Lung (tissue), 12 donors: ENCODE data around the gene WWTR1. TPM values are rescaled to one million over a fixed set of nuclear protein-coding genes. Genes with fewer than 3 reads are reported as not detected.

Experiments used
- ATAC-seq: fragments of 200-7000 bp; cut with Tn5 transposase; one replicate; pipeline ENCODE4 v1.9.1; 2020; ENCODE audit warnings: moderate number of reproducible peaks; ENCODE audit not compliant: insufficient read depth, low FRiP score
- DNase-seq, 3 donors: peaks; one replicate each; pipeline ENCODE4 v3.0.0-alpha.2; 2013 to 2017
- H3K27ac ChIP-seq, 2 donors: one replicate each; pipeline ENCODE4 v1.5.1; 2013; ENCODE audit warnings: mild to moderate bottlenecking in 2 of 2, moderate library complexity in 2 of 2, control low read depth in 1 of 2, inconsistent platforms in 1 of 2, low read depth in 1 of 2, low read length in 1 of 2
- H3K27me3 ChIP-seq, 3 donors: one replicate each; pipeline ENCODE4 v1.5.1; 2013; ENCODE audit warnings: low read length in 2 of 3; ENCODE audit not compliant: control insufficient read depth in 3 of 3, insufficient read depth in 3 of 3
- H3K36me3 ChIP-seq, 4 donors: one replicate each; pipeline ENCODE4 v1.5.1; 2013; ENCODE audit warnings: low read length in 4 of 4, mild to moderate bottlenecking in 1 of 4, moderate library complexity in 1 of 4; ENCODE audit not compliant: control insufficient read depth in 4 of 4, insufficient read depth in 4 of 4
- H3K4me1 ChIP-seq, 5 donors: one replicate each; pipeline ENCODE4 v1.5.1; 2013; ENCODE audit warnings: low read length in 5 of 5, mild to moderate bottlenecking in 2 of 5, moderate library complexity in 1 of 5; ENCODE audit not compliant: control insufficient read depth in 5 of 5, insufficient read depth in 5 of 5
- H3K4me3 ChIP-seq: one replicate; pipeline ENCODE4 v1.5.1; 2013; ENCODE audit warnings: mild to moderate bottlenecking, control low read depth, moderate library complexity
- H3K9ac ChIP-seq, 2 donors: one replicate each; pipeline ENCODE4 v1.5.1; 2013; ENCODE audit warnings: low read length in 2 of 2, control low read depth in 1 of 2; ENCODE audit not compliant: insufficient read depth in 1 of 2
- H3K9me3 ChIP-seq, 4 donors: one replicate each; pipeline ENCODE4 v1.5.1; 2013; ENCODE audit warnings: low read length in 3 of 4, mild to moderate bottlenecking in 1 of 4, moderate library complexity in 1 of 4; ENCODE audit not compliant: control insufficient read depth in 4 of 4, insufficient read depth in 3 of 4
- WGBS, 2 donors: extraction: QIAGEN DNeasy Blood & Tissue Kit; methylation state at CpG; one replicate each; pipeline ENCODE4 v1.1.7; 2013; 5-methylcytosine and 5-hydroxymethylcytosine counted together
- polyA plus RNA-seq, 2 donors: library from polyadenylated mRNA; stranded (reverse); fragments of 200-250 nt; gene quantifications; one replicate each; pipeline ENCODE4 v1.2.1, GENCODE V29; 2013
- total RNA-seq, 2 donors: library from RNA; depleted of rRNA in 1 of 2; stranded (reverse); fragments of >200 nt in 1 of 2; gene quantifications; one replicate each; pipeline ENCODE4 v1.2.1, GENCODE V29; 2014 to 2021
- TF ChIP-seq, protein P1 (sequence below): IDR thresholded peaks from 2 replicates; pipeline ENCODE4 v1.5.1; 2012; ENCODE audit warnings: mild to moderate bottlenecking; ENCODE audit errors: control extremely low read depth, extremely low read depth
- donor health status: control.
- donor health status: control.
- donor health status: Bipolar disorder and iron deficiency.
- donor health status: healthy.
- donor health status: DM: yes; HTN: yes; CAD: no.

The WWTR1 gene
- total and polyA plus RNA-seq, 4 donors: 29.3 to 186 (median 63.4) TPM

DNA sequence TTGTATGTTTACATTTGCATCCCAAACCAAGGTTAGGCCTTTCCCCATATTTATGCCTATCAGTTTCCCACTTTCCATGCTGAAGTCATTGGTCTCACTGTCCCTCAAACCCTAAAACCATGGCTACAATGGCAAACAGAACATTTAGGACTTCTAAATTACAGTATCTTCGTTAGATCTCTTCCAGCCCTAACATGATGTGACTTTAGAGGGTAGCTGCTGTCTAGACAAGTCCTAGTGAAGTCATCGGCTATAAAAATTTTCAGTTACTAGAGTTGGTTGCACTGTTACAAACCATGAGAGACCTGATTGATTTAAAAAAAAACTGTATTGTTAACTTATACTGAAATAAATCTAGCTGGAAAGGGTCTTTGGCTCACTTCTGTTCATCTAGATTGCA lies 128.7 kb downstream of the WWTR1 start:
- Histone ChIP-seq H3K4me1 (peaks cover 0 to 15% (median 7%) of the 10 kb centered on the region in 5 donors), H3K27me3 (no peaks in the 10 kb centered on the region), H3K27ac (no peak overlapping the region), H3K9ac (no peak overlapping the region), H3K9me3 (no peaks in the 10 kb centered on the region), H3K36me3 (peaks cover 0 to 8% (median 3%) of the 10 kb centered on the region in 4 donors), H3K4me3 (no peak overlapping the region)
- DNase-seq (no peak), ATAC-seq (no peak)
- WGBS, 2 donors: 90 to 93% methylated on average over 2 of the region's 2 CpGs
- TF ChIP-seq, protein P1, sequence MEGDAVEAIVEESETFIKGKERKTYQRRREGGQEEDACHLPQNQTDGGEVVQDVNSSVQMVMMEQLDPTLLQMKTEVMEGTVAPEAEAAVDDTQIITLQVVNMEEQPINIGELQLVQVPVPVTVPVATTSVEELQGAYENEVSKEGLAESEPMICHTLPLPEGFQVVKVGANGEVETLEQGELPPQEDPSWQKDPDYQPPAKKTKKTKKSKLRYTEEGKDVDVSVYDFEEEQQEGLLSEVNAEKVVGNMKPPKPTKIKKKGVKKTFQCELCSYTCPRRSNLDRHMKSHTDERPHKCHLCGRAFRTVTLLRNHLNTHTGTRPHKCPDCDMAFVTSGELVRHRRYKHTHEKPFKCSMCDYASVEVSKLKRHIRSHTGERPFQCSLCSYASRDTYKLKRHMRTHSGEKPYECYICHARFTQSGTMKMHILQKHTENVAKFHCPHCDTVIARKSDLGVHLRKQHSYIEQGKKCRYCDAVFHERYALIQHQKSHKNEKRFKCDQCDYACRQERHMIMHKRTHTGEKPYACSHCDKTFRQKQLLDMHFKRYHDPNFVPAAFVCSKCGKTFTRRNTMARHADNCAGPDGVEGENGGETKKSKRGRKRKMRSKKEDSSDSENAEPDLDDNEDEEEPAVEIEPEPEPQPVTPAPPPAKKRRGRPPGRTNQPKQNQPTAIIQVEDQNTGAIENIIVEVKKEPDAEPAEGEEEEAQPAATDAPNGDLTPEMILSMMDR: no peak

DNA sequence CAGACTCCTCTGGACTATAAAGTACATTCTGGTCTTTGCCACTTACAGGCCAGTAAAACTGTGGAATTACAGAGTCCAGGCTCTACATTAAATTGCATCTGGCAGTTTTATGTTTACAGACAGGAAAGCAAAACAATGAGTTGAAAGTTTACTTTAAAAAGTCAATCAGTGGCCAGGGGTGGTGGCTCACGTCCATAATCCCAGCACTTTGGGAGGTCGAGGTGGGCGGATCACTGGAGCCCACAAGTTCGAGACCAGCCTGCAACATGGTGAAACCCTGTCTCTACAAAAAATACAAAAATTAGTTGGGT lies 129.5 kb downstream of the WWTR1 start:
- 48 to 73% methylated on average over 4 of the region's 4 CpGs for WGBS, 2 donors
- ATAC-seq: peak; percentile 24
- DNase-seq: peak in 2 of 3 donors; percentile 33 to 38
- TF ChIP-seq, protein P1: no peak
- Histone ChIP-seq H3K9me3 (no peaks in the 10 kb centered on the region), H3K27ac (peak overlapping the region in 1 of 2 donors; percentile 48), H3K4me1 (peaks cover 0 to 15% (median 5%) of the 10 kb centered on the region in 5 donors), H3K4me3 (no peak overlapping the region), H3K27me3 (no peaks in the 10 kb centered on the region), H3K36me3 (peaks cover 0 to 12% (median 5%) of the 10 kb centered on the region in 4 donors), H3K9ac (no peak overlapping the region)

DNA sequence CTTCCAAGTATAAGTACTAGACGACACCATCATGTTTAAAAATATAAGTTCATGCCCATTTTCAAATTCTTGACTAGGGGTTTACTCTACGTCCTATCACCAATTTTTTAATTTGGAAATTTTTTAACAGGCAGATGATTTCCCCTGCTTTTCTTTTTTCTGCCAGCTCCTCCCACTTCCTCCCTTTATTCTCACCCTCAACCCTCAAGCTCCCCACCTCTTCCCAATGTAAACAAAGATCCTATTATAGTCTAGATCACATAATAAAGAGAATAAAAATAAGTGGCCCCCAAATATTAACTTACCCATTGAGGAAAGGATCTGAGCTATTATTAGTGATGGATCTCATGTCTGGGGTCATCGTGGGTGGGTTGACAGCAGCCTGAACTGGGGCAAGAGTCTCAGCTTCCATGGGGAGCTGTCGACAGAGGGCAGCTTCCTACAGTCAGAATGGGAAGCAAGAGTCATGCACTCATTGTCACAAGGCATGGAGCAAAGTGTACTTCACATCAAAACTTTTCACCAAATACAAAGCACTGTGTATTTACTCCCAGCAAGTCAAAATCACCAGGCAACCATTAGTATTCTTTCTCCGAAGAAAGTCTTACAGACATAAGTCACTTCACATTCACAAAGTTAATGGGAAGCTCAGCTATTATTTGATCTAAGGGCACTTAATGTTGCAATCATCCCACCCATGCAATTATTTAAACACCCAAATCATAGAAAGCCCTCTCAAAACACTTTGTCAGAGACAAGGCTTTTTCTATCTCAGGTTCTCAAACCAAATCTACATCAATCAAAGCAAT lies 130.1 kb downstream of the WWTR1 start:
- peaks cover 0 to 12% (median 5%) of the 10 kb centered on the region in 4 donors for H3K36me3 ChIP-seq
- H3K27ac ChIP-seq: peak overlapping the region in 1 of 2 donors; percentile 30
- H3K27me3 ChIP-seq: no peaks in the 10 kb centered on the region
- DNase-seq (peak; percentile 26 to 66 (median 63)), ATAC-seq (peak; percentile 64)
- no peak overlapping the region for H3K9ac ChIP-seq
- WGBS, 2 donors: 38 to 49% methylated on average over 5 of the region's 5 CpGs
- TF ChIP-seq, protein P1: peak; percentile 1
- no peaks in the 10 kb centered on the region for H3K9me3 ChIP-seq
- peaks cover 0 to 13% (median 2%) of the 10 kb centered on the region in 5 donors for H3K4me1 ChIP-seq
- no peak overlapping the region for H3K4me3 ChIP-seq
